ENCODE data around the gene TMPRSS5. TPM values are rescaled to one million over a fixed set of nuclear protein-coding genes. Genes with fewer than 3 reads are reported as not detected.

The TMPRSS5 gene
- total RNA-seq, 1 experiment from 2014 or later, result 0.07 TPM

GRCh38 chr11:113684496-113684895 lies 21.6 kb downstream of the TMPRSS5 start:
- CTCF ChIA-PET, result no interaction called here
- no peak overlapping the region for H3K27ac ChIP-seq (ENCODE audit: low read length)
- ATAC-seq, result no peak
- no peaks in the 10 kb centered on the region for H3F3A ChIP-seq (ENCODE audit: low read length, unreplicated experiment)
- intact Hi-C loops (cut with micrococcal nuclease), result no loop called here
- DNase-seq, result no peak
- no peaks in the 10 kb centered on the region for H3K9me2 ChIP-seq (replicated peaks; ENCODE audit: low read length)
- no peak overlapping the region for H3K4me2 ChIP-seq (ENCODE audit: low read length)
- H3K9ac ChIP-seq (ENCODE audit: low read length), result no peak overlapping the region
- no peaks in the 10 kb centered on the region for H3K36me3 ChIP-seq (ENCODE audit: low read depth, low read length)
- no peaks in the 10 kb centered on the region for H3K79me2 ChIP-seq (ENCODE audit: low read length)
- peaks cover 12% of the 10 kb centered on the region for H3K4me1 ChIP-seq (ENCODE audit: insufficient read depth, low read length)
- no peaks in the 10 kb centered on the region for H4K20me1 ChIP-seq (ENCODE audit: low read length)
- no peak overlapping the region for H2AFZ ChIP-seq (ENCODE audit: low read length)
- no peak overlapping the region for H3K4me3 ChIP-seq (ENCODE audit: low read length)
- no TSS peak for BruUV-seq (replicated peaks)
- TF ChIP-seq CTCF (conservative IDR thresholded peaks at IDR 0.05; ENCODE audit: low read depth, low read length) (no peak), EZH2phosphoT487 (IDR thresholded peaks at IDR 0.05; ENCODE audit: borderline replicate concordance, low read length) (no peak), EZH2 (IDR thresholded peaks at IDR 0.05; ENCODE audit: low read length, unreplicated experiment) (no peak)
- no peaks in the 10 kb centered on the region for H3K9me3 ChIP-seq (ENCODE audit: low read length)
- POLR2A ChIA-PET (ENCODE audit: unreplicated experiment), result no interaction called here
- no peaks in the 10 kb centered on the region for H3K27me3 ChIP-seq (ENCODE audit: low read length)

GRCh38 chr11:113683481-113684046 lies 22.5 kb downstream of the TMPRSS5 start:
- Histone ChIP-seq H3K4me1 (ENCODE audit: insufficient read depth, low read length) (peaks cover 11% of the 10 kb centered on the region), H3K27ac (ENCODE audit: low read length) (no peak overlapping the region), H3K9me3 (ENCODE audit: low read length) (no peaks in the 10 kb centered on the region), H3K27me3 (ENCODE audit: low read length) (no peaks in the 10 kb centered on the region), H3K9me2 (replicated peaks; ENCODE audit: low read length) (no peaks in the 10 kb centered on the region), H3K9ac (ENCODE audit: low read length) (no peak overlapping the region), H3K36me3 (ENCODE audit: low read depth, low read length) (no peaks in the 10 kb centered on the region), H3K79me2 (ENCODE audit: low read length) (no peaks in the 10 kb centered on the region), H4K20me1 (ENCODE audit: low read length) (no peaks in the 10 kb centered on the region), H3K4me3 (ENCODE audit: low read length) (no peak overlapping the region), H2AFZ (ENCODE audit: low read length) (no peak overlapping the region), H3K4me2 (ENCODE audit: low read length) (no peak overlapping the region), H3F3A (ENCODE audit: low read length, unreplicated experiment) (no peaks in the 10 kb centered on the region)
- TF ChIP-seq EZH2phosphoT487 (IDR thresholded peaks at IDR 0.05; ENCODE audit: borderline replicate concordance, low read length) (no peak), EZH2 (IDR thresholded peaks at IDR 0.05; ENCODE audit: low read length, unreplicated experiment) (no peak), CTCF (conservative IDR thresholded peaks at IDR 0.05; ENCODE audit: low read depth, low read length) (no peak)
- ATAC-seq (no peak), DNase-seq (no peak)
- intact Hi-C loops (cut with micrococcal nuclease), result no loop called here
- CTCF ChIA-PET, result no interaction called here
- no TSS peak for BruUV-seq (replicated peaks)
- POLR2A ChIA-PET (ENCODE audit: unreplicated experiment), result no interaction called here

GRCh38 chr11:113681711-113682413 lies 24.2 kb downstream of the TMPRSS5 start:
- no peak overlapping the region for H2AFZ ChIP-seq (ENCODE audit: low read length)
- no peaks in the 10 kb centered on the region for H3K79me2 ChIP-seq (ENCODE audit: low read length)
- H3K4me1 ChIP-seq (ENCODE audit: insufficient read depth, low read length), result peaks cover 11% of the 10 kb centered on the region
- DNase-seq, result peak; percentile 55
- intact Hi-C loops (cut with micrococcal nuclease), result no loop called here
- H3K9me2 ChIP-seq (replicated peaks; ENCODE audit: low read length), result no peaks in the 10 kb centered on the region
- peak; percentile 65 for ATAC-seq
- H3K4me3 ChIP-seq (ENCODE audit: low read length), result no peak overlapping the region
- no peaks in the 10 kb centered on the region for H3K36me3 ChIP-seq (ENCODE audit: low read depth, low read length)
- H4K20me1 ChIP-seq (ENCODE audit: low read length), result no peaks in the 10 kb centered on the region
- no peaks in the 10 kb centered on the region for H3K27me3 ChIP-seq (ENCODE audit: low read length)
- POLR2A ChIA-PET (ENCODE audit: unreplicated experiment), result no interaction called here
- H3K4me2 ChIP-seq (ENCODE audit: low read length), result no peak overlapping the region
- no peak overlapping the region for H3K27ac ChIP-seq (ENCODE audit: low read length)
- CTCF ChIA-PET, result no interaction called here
- TF ChIP-seq EZH2 (IDR thresholded peaks at IDR 0.05; ENCODE audit: low read length, unreplicated experiment), result no peak
- no peak for TF ChIP-seq CTCF (conservative IDR thresholded peaks at IDR 0.05; ENCODE audit: low read depth, low read length)
- TF ChIP-seq EZH2phosphoT487 (IDR thresholded peaks at IDR 0.05; ENCODE audit: borderline replicate concordance, low read length), result no peak
- no peaks in the 10 kb centered on the region for H3K9me3 ChIP-seq (ENCODE audit: low read length)
- BruUV-seq (replicated peaks), result no TSS peak
- no peak overlapping the region for H3K9ac ChIP-seq (ENCODE audit: low read length)
- no peaks in the 10 kb centered on the region for H3F3A ChIP-seq (ENCODE audit: low read length, unreplicated experiment)

Data from PC-3 (cell line).